ENCODE data around the gene LRP5.
"Not testable (repeated sequence)": the region's sequence is repeated elsewhere in the genome, so short reads cannot be mapped to it uniquely, and the experiment has no call there.

LRP5 gene

DNA sequence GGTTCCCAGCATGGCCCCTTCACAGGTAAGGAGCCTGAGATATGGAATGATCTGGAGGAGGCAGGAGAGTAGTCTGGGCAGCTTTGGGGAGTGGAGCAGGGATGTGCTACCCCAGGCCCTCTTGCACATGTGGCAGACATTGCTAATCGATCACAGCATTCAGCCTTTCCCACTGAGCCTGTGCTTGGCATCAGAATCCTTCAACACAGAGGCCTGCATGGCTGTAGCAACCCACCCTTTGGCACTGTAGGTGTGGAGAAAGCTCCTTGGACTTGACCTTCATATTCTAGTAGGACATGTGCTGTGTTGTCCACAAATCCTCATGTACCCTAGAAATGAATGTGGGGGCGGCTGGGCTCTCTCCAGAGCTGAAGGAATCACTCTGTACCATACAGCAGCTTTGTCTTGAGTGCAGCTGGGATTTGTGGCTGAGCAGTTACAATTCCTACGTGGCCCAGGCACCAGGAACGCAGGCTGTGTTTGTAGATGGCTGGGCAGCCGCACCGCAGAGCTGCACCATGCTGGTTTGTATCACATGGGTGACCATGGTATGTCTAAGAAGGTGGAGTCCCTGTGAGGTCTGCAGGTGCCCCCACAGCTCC, 126.4 kb downstream of the LRP5 start:
- in situ Hi-C loops (cut with MboI; ENCODE audit: low sequenced_read_pairs), result no loop called here

DNA sequence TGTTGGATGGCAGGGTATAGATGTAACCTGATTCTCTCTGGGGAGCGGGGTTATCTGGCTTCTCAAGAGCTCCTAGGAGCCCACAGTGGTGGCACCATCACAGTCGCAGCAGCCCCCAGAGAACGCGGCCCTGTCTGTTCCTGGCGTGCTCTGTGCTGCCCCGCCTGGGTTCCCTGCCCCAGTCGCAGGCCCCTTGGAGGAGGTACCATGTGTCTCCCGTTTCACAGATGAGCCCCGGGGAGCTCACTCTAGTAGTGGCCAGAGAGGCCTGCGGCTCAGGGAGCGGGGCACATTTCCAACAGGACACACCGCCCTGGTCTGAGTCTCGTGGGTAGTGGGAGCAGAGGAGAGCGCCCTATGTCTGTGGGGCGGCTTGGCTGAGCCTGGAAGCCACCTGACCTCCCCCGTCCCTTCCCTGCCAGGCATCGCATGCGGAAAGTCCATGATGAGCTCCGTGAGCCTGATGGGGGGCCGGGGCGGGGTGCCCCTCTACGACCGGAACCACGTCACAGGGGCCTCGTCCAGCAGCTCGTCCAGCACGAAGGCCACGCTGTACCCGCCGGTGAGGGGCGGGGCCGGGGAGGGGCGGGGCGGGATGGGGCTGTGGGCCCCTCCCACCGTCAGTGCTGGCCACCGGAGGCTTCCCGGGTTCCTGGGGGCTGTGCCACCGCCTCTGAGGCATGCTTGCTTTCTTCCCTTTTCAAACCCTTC, 127.1 kb downstream of the LRP5 start:
- in situ Hi-C loops (cut with MboI; ENCODE audit: low sequenced_read_pairs), result no loop called here

- in situ Hi-C loops (cut with MboI; ENCODE audit: low sequenced_read_pairs), result no loop called here
Measured at GRCh38 chr11:68440224-68440623, 127.8 kb downstream of the LRP5 start.

DNA sequence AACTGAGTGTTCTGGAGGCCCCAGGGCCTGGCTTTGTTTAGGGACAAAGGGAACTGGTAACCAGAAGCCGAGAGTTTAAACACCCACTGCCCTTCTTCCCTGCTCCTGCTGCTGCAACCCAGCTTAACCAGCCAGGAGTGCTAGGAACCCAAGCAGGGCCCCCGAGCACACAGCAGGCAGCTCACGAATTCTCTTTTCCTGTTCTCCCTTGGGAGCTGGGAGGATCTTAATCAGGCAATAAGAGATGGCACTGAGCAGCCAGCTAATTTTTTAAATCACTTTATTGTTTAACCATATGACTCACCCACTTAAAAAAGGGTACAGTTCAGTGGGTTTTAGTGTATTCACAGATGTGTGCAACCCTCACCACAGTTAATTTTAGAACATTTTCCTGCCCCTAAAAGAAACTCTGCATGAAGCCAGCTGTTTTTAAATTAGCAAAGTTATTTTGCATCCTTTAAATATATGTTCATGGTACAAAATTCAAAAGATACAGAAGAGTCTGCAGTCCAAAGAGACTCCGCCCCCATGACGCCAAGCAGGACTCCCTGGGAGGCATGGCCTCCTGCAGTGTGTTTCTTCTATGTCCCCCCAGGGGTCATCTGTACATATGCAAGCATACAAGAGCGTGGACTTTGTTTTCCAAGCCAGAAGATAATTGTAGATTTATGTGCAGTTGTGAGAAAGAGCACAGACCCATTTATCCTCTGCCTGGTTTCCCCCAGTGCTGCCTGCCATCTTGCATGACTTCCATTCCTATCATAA, 129.3 kb downstream of the LRP5 start:
- in situ Hi-C loops (cut with MboI; ENCODE audit: low sequenced_read_pairs), result no loop called here

- in situ Hi-C loops (cut with MboI; ENCODE audit: low sequenced_read_pairs), result no loop called here
Measured at GRCh38 chr11:68442433-68442832, 130.0 kb downstream of the LRP5 start.

DNA sequence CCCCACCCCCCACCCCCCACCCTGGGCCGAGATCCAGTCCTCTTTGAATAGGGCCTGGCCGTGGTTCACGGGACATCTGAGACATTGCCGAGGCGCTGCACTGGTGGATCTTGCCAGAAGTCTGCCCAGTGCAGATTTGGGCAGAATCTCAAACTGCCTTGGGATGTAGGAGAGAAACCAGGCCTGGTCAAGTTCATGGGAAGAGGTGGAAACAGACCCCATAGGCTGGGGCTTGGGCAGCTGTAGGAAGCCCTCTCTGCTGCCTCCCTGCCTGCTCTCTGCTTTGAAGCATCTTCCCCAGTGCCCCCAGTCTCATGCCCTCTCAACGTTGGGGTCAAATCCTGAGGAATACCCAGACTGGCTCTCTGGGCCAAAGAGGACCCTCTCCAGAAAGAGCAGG, 132.2 kb downstream of the LRP5 start:
- in situ Hi-C loops (cut with MboI; ENCODE audit: low sequenced_read_pairs), result no loop called here

DNA sequence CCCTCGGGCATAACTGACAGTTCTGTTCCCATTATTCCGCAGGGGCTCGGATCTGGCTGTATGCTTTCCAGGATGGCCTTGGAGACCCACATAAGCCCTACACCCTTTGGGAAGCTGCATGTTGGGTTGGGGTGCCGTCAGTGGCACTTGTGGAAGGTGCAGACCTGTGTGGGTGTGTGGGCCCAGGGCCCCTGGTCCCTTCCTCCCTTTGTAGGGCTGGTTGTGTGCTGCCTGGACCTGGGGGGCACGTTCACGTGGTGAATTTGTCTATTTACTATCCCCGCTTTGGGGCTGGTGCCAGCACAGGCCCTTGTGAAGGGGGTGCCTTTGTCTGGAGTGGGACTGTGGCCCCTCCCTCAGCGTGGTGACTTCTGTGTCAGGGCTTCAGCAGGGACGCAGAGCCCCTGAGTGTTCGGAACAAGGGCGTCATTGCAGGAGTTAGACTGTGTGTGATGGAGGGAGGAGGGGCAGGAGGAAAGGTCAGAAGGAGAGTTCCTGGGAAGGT, 133.2 kb downstream of the LRP5 start:
- in situ Hi-C loops (cut with MboI; ENCODE audit: low sequenced_read_pairs), result no loop called here

DNA sequence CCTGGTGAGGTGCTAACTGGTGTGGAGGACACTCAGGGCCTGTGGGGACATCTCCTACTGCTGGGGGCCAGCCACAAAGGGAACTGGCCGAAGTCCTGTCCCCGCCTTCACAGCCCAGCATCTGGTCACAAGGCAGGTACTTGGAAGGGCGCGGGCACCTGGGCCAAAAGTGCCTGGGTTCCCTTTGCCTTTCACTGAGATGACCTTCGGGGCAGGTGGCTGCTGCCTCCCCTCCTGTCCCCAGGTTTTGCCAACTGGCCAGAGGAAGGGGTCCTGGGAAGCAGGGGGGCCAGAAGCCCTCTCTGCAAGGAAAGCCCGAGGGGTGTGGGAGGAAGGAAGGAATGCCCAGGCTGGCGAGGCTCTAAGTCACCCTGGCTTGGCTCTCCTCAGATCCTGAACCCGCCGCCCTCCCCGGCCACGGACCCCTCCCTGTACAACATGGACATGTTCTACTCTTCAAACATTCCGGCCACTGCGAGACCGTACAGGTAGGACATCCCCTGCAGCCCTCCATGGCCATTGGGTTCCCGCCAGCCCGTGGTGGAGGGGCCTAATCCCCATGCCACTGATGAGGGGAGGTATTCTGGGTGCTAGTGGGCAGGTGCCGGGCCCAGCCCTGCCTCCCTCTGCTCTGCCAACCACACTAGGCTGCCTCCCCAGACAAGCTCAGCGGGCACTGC, 133.8 kb downstream of the LRP5 start:
- in situ Hi-C loops (cut with MboI; ENCODE audit: low sequenced_read_pairs), result no loop called here

DNA sequence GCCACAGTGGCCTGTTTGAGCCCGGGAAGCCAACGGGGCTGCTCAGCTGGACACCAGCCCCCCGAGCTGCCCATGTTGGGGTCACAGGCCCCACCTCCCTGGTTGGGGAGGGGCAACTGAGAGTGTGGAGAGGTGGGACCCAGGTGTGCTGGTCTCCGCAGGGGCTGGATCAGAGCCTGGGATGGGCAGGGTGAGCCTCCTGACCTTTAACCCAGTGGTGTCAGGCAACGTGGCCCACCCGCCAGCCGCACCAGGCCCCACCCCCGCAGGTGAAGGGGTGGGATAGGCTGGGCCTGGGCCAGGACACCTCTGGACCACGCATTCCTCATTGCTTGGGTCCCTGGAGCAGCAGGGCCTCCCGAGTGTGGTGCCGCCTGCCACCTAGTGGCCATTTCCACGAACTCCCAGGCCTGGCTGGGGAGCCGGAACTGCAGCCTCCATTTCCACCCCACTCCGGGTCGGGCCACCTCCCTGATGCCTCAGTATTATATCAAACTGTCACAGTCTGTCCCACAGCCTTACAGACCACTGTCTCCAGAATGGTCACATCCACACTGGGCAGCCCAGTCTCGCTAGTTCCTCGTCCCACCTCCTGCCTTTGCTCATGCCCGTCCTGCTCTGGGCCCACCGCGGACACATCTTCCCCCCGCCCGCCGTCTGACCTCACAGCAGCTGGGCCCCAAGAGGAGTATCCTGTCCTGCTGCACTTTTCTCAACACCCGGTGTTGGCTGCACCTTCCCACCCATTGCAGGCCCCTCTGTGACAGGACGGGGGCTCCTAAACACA, 134.8 kb downstream of the LRP5 start:
- in situ Hi-C loops (cut with MboI; ENCODE audit: low sequenced_read_pairs), result no loop called here

GRCh38 chr11:68447914-68448313, 135.5 kb downstream of the LRP5 start:
- in situ Hi-C loops (cut with MboI; ENCODE audit: low sequenced_read_pairs), result not testable (repeated sequence)

DNA sequence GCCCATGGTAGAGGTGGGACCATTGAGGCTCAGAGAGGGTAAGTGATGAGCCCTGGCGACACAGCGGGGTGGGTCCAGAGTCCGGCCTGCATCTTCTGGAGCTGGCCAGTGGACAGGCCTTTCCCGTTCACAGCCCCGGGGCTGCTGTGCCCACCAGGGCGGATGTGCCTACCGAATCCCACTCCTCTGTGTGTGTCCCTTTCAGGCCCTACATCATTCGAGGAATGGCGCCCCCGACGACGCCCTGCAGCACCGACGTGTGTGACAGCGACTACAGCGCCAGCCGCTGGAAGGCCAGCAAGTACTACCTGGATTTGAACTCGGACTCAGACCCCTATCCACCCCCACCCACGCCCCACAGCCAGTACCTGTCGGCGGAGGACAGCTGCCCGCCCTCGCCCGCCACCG, 136.2 kb downstream of the LRP5 start:
- in situ Hi-C loops (cut with MboI; ENCODE audit: low sequenced_read_pairs), result no loop called here

DNA sequence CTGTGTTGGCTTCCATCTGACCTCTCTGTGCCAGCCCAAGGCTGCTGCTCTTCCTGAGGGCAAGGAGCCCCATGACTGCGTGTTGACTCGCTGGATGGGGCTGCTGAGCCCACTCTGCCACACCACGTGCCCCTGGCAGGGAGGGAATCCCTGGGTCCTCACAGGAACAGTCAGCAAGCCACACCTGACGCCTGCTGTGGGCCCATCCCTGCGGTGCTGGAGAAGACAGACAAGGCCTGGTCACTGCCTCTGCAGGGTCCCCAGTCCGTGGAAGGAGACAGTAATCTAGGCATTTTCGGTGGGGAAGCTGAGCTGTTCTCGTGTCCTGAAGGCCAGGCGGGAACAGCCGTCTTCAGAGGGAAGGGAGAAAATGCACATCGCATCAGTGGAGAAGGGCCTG, 137.6 kb downstream of the LRP5 start:
- in situ Hi-C loops (cut with MboI; ENCODE audit: low sequenced_read_pairs), result no loop called here

GRCh38 chr11:68450711-68451110, 138.3 kb downstream of the LRP5 start:
- in situ Hi-C loops (cut with MboI; ENCODE audit: low sequenced_read_pairs), result no loop called here

DNA sequence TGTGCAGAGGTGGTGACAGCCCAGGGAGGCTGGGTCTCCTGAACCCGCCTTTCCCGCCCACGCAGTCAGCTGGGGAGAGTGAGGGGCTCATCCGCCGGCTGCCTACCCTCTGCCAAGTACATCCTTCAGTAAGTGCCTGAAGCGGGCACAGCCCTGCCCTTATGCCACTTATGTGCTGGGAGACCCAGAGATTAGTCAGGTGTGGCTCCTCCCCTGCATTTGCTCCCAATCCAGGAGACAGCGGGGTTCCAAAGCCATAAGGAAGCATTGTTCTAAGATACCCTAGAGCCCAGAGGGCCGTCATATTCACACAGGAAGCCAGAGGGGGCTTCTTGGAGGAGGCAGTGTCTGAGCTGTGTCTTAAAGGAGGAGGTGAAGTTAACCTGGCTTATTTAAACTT, 142.4 kb downstream of the LRP5 start:
- in situ Hi-C loops (cut with MboI; ENCODE audit: low sequenced_read_pairs), result no loop called here

DNA sequence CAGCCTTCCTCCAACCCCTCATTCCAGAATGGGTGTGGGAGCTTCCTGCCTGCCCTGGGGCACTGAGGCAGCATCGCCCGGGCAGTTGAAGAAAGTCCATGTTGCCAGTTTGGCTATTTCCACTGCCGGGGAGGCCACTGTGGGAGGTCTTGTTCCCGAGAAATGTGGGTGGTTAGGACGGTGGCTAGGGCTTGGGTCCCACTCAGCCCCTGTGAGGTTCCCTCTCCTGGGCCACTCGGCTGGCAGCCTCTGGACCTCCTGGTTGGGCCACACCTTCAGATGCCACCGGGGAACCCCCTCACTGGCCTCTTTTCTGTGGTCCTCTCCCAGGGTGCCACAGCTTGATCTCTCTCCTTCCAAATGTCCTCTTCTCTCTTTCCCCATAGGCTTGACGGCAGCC, 143.1 kb downstream of the LRP5 start:
- in situ Hi-C loops (cut with MboI; ENCODE audit: low sequenced_read_pairs), result no loop called here

DNA sequence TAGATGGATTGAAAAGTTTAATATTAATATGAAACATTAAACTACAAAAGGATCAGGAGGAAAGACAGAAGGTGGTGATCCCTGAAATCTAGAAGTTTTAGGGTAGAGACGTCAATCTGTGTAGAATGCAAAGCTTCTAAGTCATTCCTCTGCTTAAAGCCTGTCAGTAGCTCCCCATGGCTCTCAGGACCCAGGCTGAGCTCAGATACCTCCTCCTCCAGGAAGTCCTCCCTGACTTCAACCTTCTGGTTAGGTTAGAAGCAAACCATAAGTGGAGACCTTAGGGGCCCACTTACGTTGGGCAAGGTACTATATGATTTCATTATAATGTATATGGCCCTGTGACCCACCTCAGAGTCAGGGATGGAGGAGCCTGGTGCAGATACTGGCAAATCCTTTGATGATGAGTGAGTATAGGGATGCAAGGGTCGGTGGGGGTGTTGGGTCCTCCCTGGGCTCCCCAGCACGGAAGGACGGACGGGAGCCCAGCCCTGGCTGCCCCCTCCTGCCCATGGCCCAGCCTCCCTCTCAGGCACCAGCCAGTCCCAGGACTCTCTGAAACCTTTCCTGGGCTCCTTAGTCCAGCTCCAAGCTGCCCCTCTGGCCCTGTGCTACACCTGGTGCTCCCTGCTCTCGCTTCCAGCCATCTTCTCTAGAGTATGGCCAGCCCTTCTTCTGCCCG, 145.0 kb downstream of the LRP5 start:
- in situ Hi-C loops (cut with MboI; ENCODE audit: low sequenced_read_pairs), result no loop called here

DNA sequence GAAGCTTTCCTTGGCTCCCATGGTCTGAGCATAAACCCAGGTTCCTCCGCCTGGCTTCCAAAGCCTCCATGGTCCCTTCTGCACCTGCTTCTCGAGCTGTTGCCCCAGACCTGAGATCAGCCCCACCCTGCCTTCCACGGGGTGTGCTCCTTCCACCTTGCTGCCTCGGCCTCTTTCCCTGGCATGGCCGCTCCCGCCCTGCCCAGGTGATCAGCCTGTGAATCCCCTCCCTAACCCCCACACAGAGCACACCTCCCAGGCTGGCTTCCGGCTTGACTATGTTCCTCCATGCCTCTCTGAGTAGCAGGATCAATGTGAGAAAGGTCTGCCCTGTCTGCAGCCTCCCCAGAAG, 145.5 kb downstream of the LRP5 start:
- in situ Hi-C loops (cut with MboI; ENCODE audit: low sequenced_read_pairs), result no loop called here

DNA sequence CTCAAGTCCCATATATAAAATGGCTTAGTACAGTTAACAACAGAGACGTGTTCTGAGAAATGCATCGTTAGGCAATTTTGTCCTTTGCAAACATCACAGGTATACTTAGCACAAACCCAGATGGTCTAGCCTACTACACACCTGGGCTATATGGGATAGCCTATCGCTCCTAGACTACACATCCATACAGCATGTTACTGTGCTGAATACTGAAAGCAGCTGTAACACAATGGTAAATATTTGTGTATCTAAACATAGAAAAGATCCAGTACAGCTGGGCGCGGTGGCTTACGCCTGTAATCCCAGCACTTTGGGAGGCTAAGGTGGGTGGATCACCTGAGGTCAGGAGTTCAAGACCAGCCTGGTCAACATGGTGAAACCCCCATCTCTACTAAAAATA, 145.9 kb downstream of the LRP5 start:
- in situ Hi-C loops (cut with MboI; ENCODE audit: low sequenced_read_pairs), result not testable (repeated sequence)

- in situ Hi-C loops (cut with MboI; ENCODE audit: low sequenced_read_pairs), result no loop called here
Measured at GRCh38 chr11:68459886-68460740, 147.7 kb downstream of the LRP5 start.
